ENCODE results near the gene AK2.

The AK2 gene

GRCh38 chr1:33003657-33004056 is 33.0 kb downstream of the AK2 start:
- TF ChIP-seq ZBTB7A (IDR thresholded peaks at IDR 0.05; ENCODE audit: low read depth) (no peak), USF1 (IDR thresholded peaks at IDR 0.05) (no peak), YY1 (IDR thresholded peaks at IDR 0.05; ENCODE audit: low read depth) (no peak), FOXM1 (IDR thresholded peaks at IDR 0.05; ENCODE audit: borderline replicate concordance, low read depth) (no peak), EGR1 (IDR thresholded peaks at IDR 0.05) (no peak), CREB1 (IDR thresholded peaks at IDR 0.05; ENCODE audit: low read depth) (no peak), TCF12 (IDR thresholded peaks at IDR 0.05; ENCODE audit: low read depth) (no peak), NFIC (IDR thresholded peaks at IDR 0.05) (no peak)
- TF ChIP-seq, protein P1, sequence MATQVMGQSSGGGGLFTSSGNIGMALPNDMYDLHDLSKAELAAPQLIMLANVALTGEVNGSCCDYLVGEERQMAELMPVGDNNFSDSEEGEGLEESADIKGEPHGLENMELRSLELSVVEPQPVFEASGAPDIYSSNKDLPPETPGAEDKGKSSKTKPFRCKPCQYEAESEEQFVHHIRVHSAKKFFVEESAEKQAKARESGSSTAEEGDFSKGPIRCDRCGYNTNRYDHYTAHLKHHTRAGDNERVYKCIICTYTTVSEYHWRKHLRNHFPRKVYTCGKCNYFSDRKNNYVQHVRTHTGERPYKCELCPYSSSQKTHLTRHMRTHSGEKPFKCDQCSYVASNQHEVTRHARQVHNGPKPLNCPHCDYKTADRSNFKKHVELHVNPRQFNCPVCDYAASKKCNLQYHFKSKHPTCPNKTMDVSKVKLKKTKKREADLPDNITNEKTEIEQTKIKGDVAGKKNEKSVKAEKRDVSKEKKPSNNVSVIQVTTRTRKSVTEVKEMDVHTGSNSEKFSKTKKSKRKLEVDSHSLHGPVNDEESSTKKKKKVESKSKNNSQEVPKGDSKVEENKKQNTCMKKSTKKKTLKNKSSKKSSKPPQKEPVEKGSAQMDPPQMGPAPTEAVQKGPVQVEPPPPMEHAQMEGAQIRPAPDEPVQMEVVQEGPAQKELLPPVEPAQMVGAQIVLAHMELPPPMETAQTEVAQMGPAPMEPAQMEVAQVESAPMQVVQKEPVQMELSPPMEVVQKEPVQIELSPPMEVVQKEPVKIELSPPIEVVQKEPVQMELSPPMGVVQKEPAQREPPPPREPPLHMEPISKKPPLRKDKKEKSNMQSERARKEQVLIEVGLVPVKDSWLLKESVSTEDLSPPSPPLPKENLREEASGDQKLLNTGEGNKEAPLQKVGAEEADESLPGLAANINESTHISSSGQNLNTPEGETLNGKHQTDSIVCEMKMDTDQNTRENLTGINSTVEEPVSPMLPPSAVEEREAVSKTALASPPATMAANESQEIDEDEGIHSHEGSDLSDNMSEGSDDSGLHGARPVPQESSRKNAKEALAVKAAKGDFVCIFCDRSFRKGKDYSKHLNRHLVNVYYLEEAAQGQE (IDR thresholded peaks at IDR 0.05; ENCODE audit: low read depth) = no peak

DNA sequence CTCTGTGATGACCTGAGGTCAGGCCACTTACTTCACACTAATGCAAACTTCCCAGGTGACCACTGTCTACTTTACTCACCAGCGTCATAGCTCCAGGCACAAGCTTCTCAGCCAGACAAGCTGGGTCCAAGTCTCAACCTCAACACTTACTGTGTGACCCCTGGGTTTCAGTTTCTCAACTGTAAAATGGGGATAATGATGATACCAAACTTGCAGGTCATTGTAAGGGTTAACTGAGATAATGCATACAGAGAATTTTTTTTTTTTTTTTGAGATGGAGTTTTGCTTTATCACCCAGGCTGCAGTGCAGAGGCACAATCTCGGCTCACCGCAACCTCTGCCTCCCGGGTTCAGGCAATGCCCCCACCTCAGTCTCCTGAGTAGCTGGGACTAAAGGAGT is 34.7 kb downstream of the AK2 start:
- TF ChIP-seq ZBTB7A (IDR thresholded peaks at IDR 0.05; ENCODE audit: low read depth) (no peak), EP300 (IDR thresholded peaks at IDR 0.05; ENCODE audit: borderline replicate concordance) (no peak), RAD21 (IDR thresholded peaks at IDR 0.05; ENCODE audit: low read depth) (no peak), NFIC (IDR thresholded peaks at IDR 0.05) (no peak), FOXM1 (IDR thresholded peaks at IDR 0.05; ENCODE audit: borderline replicate concordance, low read depth) (no peak)
- TF ChIP-seq, protein P2, sequence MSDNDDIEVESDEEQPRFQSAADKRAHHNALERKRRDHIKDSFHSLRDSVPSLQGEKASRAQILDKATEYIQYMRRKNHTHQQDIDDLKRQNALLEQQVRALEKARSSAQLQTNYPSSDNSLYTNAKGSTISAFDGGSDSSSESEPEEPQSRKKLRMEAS (IDR thresholded peaks at IDR 0.05) = no peak
- TF ChIP-seq, protein P1 (IDR thresholded peaks at IDR 0.05; ENCODE audit: low read depth) = no peak

- TF ChIP-seq EP300 (IDR thresholded peaks at IDR 0.05; ENCODE audit: borderline replicate concordance) (no peak), RAD21 (IDR thresholded peaks at IDR 0.05; ENCODE audit: low read depth) (no peak), USF1 (IDR thresholded peaks at IDR 0.05) (no peak), NFIC (IDR thresholded peaks at IDR 0.05) (no peak), FOXM1 (IDR thresholded peaks at IDR 0.05; ENCODE audit: borderline replicate concordance, low read depth) (no peak), TAF1 (IDR thresholded peaks at IDR 0.05; ENCODE audit: low read depth) (no peak), YY1 (IDR thresholded peaks at IDR 0.05; ENCODE audit: low read depth) (no peak), CEBPB (IDR thresholded peaks at IDR 0.05) (no peak), TEAD4 (IDR thresholded peaks at IDR 0.05) (no peak), TCF12 (IDR thresholded peaks at IDR 0.05; ENCODE audit: low read depth) (no peak), EGR1 (IDR thresholded peaks at IDR 0.05) (no peak), ZBTB7A (IDR thresholded peaks at IDR 0.05; ENCODE audit: low read depth) (no peak), CREB1 (IDR thresholded peaks at IDR 0.05; ENCODE audit: low read depth) (no peak)
- TF ChIP-seq, protein P1 (IDR thresholded peaks at IDR 0.05; ENCODE audit: low read depth) = no peak
- TF ChIP-seq, protein P2 (IDR thresholded peaks at IDR 0.05) = no peak
These were observed 35.4 kb downstream of the AK2 start for GRCh38 chr1:33001282-33001681.

- no peak for TF ChIP-seq CREB1 (IDR thresholded peaks at IDR 0.05; ENCODE audit: low read depth)
- TF ChIP-seq YY1 (IDR thresholded peaks at IDR 0.05; ENCODE audit: low read depth) = no peak
- TF ChIP-seq FOXM1 (IDR thresholded peaks at IDR 0.05; ENCODE audit: borderline replicate concordance, low read depth) = no peak
These were observed 36.2 kb downstream of the AK2 start for GRCh38 chr1:33000427-33001026.

GRCh38 chr1:32998997-32999396 is 37.7 kb downstream of the AK2 start:
- no peak for TF ChIP-seq YY1 (IDR thresholded peaks at IDR 0.05; ENCODE audit: low read depth)
- TF ChIP-seq FOXM1 (IDR thresholded peaks at IDR 0.05; ENCODE audit: borderline replicate concordance, low read depth) = no peak
- TF ChIP-seq RAD21 (IDR thresholded peaks at IDR 0.05; ENCODE audit: low read depth) = no peak
- TF ChIP-seq EGR1 (IDR thresholded peaks at IDR 0.05) = no peak
- no peak for TF ChIP-seq NFIC (IDR thresholded peaks at IDR 0.05)
- TF ChIP-seq, protein P1 (IDR thresholded peaks at IDR 0.05; ENCODE audit: low read depth) = no peak
- no peak for TF ChIP-seq USF1 (IDR thresholded peaks at IDR 0.05)
- no peak for TF ChIP-seq ZBTB7A (IDR thresholded peaks at IDR 0.05; ENCODE audit: low read depth)
- no peak for TF ChIP-seq CREB1 (IDR thresholded peaks at IDR 0.05; ENCODE audit: low read depth)
- TF ChIP-seq CEBPB (IDR thresholded peaks at IDR 0.05) = no peak

All from Ishikawa (cell line).